Stomach (tissue), 4 donors: ENCODE results near the gene CCL26.

Experiments
- CTCF ChIP-seq, 7 experiments: fragments of 450-650 bp in 4 of 7; fragments of 200-600 bp in 3 of 7; sonication (generic) in 3 of 7; IDR thresholded peaks; one replicate each; pipeline ENCODE4 v1.5.1; 2016 to 2019; ENCODE audit warnings: antibody characterized with exemption in 7 of 7, control low read depth in 2 of 7, mild to moderate bottlenecking in 1 of 7
- EP300 ChIP-seq: sonication (generic); formaldehyde crosslinking; IDR thresholded peaks from one replicate; pipeline ENCODE4 v1.6.1; 2017; ENCODE audit warnings: antibody characterized with exemption
- POLR2A ChIP-seq, 4 donors: fragments of 450-650 bp; IDR thresholded peaks; one replicate each; pipeline ENCODE4 v1.6.1; 2016; ENCODE audit warnings: antibody characterized with exemption in 4 of 4, control low read depth in 2 of 4, mild to moderate bottlenecking in 1 of 4, moderate library complexity in 1 of 4
- POLR2AphosphoS5 ChIP-seq, 3 donors: sonication (generic); formaldehyde crosslinking; IDR thresholded peaks; one replicate each; pipeline ENCODE4 v1.6.1; 2016; ENCODE audit warnings: antibody characterized with exemption in 3 of 3

GRCh38 chr7:75807452-75807851 is 35.4 kb upstream of the CCL26 start:
- TF ChIP-seq EP300 (no peak), POLR2A (IDR thresholded peaks at IDR 0.05) (no peak), POLR2AphosphoS5 (IDR thresholded peaks at IDR 0.05) (no peak), CTCF (IDR thresholded peaks at IDR 0.05) (no peak)
